Tibial artery (tissue), 4 donors: ENCODE results near the gene MLYCD.

ENCODE experiments used
- DNase-seq, 2 donors: peaks; one replicate each; pipeline ENCODE4 v3.0.0-alpha.2; 2019
- H3K27ac ChIP-seq, 2 donors: fragments of 200-600 bp; sonication (generic) in 1 of 2; 1 replicate in 1 of 2; 2 replicates in 1 of 2; pipeline ENCODE4 v1.5.1; 2018 to 2019; ENCODE audit warnings: mild to moderate bottlenecking in 1 of 2
- H3K27me3 ChIP-seq, 2 donors: fragments of 200-600 bp; sonication (generic) in 1 of 2; one replicate each; pipeline versions ENCODE4 v1.5.1 to v1.6.0; 2016 to 2019
- H3K36me3 ChIP-seq, 3 donors: fragments of 200-600 bp; sonication (generic) in 2 of 3; one replicate each; pipeline ENCODE4 v1.5.1; 2016 to 2019; ENCODE audit warnings: mild to moderate bottlenecking in 2 of 3
- H3K4me1 ChIP-seq, 4 donors: fragments of 200-600 bp; sonication (generic) in 2 of 4; 1 replicate in 3 of 4; 2 replicates in 1 of 4; pipeline ENCODE4 v1.5.1; 2016 to 2019
- H3K4me3 ChIP-seq, 2 donors: fragments of 200-600 bp; sonication (generic) in 1 of 2; 1 replicate in 1 of 2; 2 replicates in 1 of 2; pipeline ENCODE4 v1.5.1; 2018 to 2019; ENCODE audit warnings: mild to moderate bottlenecking in 2 of 2
- H3K9me3 ChIP-seq, 3 donors: fragments of 200-600 bp; sonication (generic) in 1 of 3; one replicate each; pipeline ENCODE4 v1.5.1; 2016 to 2019
- CTCF ChIP-seq, 2 experiments: fragments of 200-600 bp in 1 of 2; fragments of 450-650 bp in 1 of 2; IDR thresholded peaks; one replicate each; pipeline ENCODE4 v1.5.1; 2017 to 2019; ENCODE audit warnings: antibody characterized with exemption in 2 of 2, mild to moderate bottlenecking in 1 of 2, moderate library complexity in 1 of 2
- intact Hi-C: fragments of 100-400 bp; cut with DNase I; formaldehyde crosslinking; loops from one replicate; pipeline ENCODE4 v1.15.0; 2023; ENCODE audit warnings: low total_unique reads

The MLYCD gene

GRCh38 chr16:83887564-83887963 is 11.4 kb upstream of the MLYCD start:
- no peak for DNase-seq
- Histone ChIP-seq H3K27ac (no peak overlapping the region), H3K36me3 (no peaks in the 10 kb centered on the region), H3K9me3 (peaks cover 0 to 8% (median 0%) of the 10 kb centered on the region in 3 donors), H3K27me3 (no peaks in the 10 kb centered on the region), H3K4me3 (no peak overlapping the region), H3K4me1 (no peaks in the 10 kb centered on the region)
- TF ChIP-seq CTCF (IDR thresholded peaks at IDR 0.05), result no peak
- intact Hi-C loops, result no loop called here

- DNase-seq, result no peak
- TF ChIP-seq CTCF (IDR thresholded peaks at IDR 0.05), result no peak
- Histone ChIP-seq H3K4me1 (no peaks in the 10 kb centered on the region), H3K27me3 (no peaks in the 10 kb centered on the region), H3K9me3 (peaks cover 0 to 8% (median 0%) of the 10 kb centered on the region in 3 donors), H3K36me3 (no peaks in the 10 kb centered on the region), H3K4me3 (no peak overlapping the region), H3K27ac (no peak overlapping the region)
- intact Hi-C loops, result no loop called here
These were observed 10.3 kb upstream of the MLYCD start for GRCh38 chr16:83888672-83889044.

- TF ChIP-seq CTCF (IDR thresholded peaks at IDR 0.05), result no peak
- no peaks in the 10 kb centered on the region for H3K36me3 ChIP-seq
- H3K27me3 ChIP-seq, result no peaks in the 10 kb centered on the region
- intact Hi-C loops, result no loop called here
- DNase-seq, result no peak
- no peak overlapping the region for H3K4me3 ChIP-seq
- H3K4me1 ChIP-seq, result no peaks in the 10 kb centered on the region
- no peak overlapping the region for H3K27ac ChIP-seq
- H3K9me3 ChIP-seq, result peaks cover 0 to 8% (median 0%) of the 10 kb centered on the region in 3 donors
These were observed 8.6 kb upstream of the MLYCD start for GRCh38 chr16:83890359-83890758.

GRCh38 chr16:83891742-83892141 is 7.2 kb upstream of the MLYCD start:
- intact Hi-C loops, result no loop called here
- no peak for DNase-seq
- Histone ChIP-seq H3K4me3 (no peak overlapping the region), H3K27ac (no peak overlapping the region), H3K4me1 (no peaks in the 10 kb centered on the region), H3K27me3 (no peaks in the 10 kb centered on the region), H3K9me3 (peaks cover 0 to 8% (median 0%) of the 10 kb centered on the region in 3 donors), H3K36me3 (no peaks in the 10 kb centered on the region)
- TF ChIP-seq CTCF (IDR thresholded peaks at IDR 0.05), result no peak

- Histone ChIP-seq H3K4me1 (peaks cover 0 to 18% (median 7%) of the 10 kb centered on the region in 4 donors), H3K27ac (no peak overlapping the region), H3K4me3 (no peak overlapping the region), H3K27me3 (no peaks in the 10 kb centered on the region), H3K9me3 (peaks cover 0 to 8% (median 0%) of the 10 kb centered on the region in 3 donors), H3K36me3 (no peaks in the 10 kb centered on the region)
- no peak for DNase-seq
- no peak for TF ChIP-seq CTCF (IDR thresholded peaks at IDR 0.05)
- intact Hi-C loops, result no loop called here
These were observed 3.7 kb upstream of the MLYCD start for GRCh38 chr16:83895243-83895642.

- peaks cover 0 to 25% (median 9%) of the 10 kb centered on the region in 4 donors for H3K4me1 ChIP-seq
- no peaks in the 10 kb centered on the region for H3K27me3 ChIP-seq
- H3K27ac ChIP-seq, result no peak overlapping the region
- intact Hi-C loops, result no loop called here
- no peaks in the 10 kb centered on the region for H3K36me3 ChIP-seq
- TF ChIP-seq CTCF (IDR thresholded peaks at IDR 0.05), result no peak
- no peak overlapping the region for H3K4me3 ChIP-seq
- H3K9me3 ChIP-seq, result peaks cover 0 to 8% (median 0%) of the 10 kb centered on the region in 3 donors
- DNase-seq, result no peak
These were observed 3.0 kb upstream of the MLYCD start for GRCh38 chr16:83895942-83896341.
